NCI-H187 treated with DMSO at 0.1 percent for 48 hours (cell line): ENCODE measurements around the gene TFEB.

Source experiments
- DNase-seq: peaks from one replicate; lab custom pipeline; 2025; lab: John Stamatoyannopoulos, UW

The TFEB gene

DNA sequence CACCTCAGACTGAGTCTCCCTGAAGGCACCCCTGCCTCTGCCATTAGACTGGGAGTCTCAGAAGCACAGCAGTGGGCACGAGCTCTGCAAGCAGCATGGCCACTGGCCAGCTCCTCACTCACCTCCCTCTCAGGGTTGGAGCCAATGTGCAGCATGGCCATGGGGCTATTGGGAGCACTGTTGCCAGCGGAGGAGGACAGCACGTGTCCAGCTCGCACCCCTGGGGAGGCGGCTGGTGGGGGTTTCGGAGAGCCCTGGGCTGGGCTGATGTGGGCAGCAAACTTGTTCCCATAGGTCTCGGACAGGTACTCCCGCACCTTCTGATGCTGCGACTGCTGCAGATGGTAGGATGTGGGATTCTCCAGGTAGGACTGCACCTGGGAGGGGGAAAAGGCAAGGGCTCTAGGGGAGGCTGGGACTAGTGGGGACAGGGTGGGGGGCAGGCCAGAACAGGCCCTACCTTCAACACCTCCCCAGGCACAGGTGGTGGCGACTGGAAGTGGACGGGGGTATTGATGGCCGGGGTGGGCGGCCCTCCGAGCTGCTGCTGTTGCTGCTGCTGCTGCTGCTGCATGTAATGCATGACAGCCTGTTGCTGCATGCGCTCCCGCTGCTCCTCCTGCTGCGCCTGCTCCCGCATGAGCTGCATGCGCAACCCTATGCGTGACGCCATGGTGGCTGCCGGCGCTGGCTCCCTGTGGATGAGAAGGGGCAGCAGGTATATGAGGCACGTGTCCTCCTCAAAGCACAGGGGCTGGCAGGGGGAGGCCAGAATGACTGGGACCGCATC lies 44.7 kb downstream of the TFEB start:
- no peak for DNase-seq

DNA sequence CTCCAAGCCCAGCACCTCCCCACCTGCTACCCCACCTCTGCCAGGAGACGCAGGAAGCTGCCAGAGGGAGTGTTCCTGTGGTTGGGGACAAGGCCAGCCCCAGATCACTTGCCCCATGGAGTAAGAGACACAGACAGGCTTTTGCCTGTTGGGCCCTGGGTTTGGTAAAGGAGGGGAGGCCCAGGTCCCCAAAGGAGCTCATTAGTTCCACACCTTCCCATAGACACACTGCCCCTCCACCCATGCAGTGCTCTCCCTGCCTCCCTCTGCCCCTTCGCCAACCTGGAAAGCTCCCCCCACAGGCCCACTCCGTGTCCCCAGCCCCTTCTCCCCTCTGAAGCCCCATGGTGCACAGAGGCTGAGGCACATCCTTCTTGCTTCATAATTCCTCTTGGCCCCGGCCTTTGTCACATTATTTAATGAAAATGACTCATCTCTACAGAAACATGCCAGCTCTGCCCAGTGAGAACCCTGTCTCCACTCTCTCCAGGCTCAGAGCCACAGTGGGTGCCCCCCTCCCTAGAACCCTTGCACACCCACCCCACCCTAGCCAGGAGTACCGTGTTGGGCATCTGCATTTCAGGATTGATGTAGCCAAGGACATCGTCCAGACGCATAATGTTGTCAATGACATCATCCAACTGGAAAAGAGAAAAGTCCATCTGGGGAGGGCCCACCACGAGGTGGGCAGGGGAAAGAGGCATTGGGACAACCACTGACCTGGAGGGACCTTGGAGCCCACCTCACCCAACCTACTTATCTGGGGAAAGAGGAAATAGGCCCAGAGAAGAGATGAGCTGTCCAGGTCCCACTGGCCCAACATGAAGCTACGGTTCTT lies 46.0 kb downstream of the TFEB start:
- DNase-seq = no peak

DNA sequence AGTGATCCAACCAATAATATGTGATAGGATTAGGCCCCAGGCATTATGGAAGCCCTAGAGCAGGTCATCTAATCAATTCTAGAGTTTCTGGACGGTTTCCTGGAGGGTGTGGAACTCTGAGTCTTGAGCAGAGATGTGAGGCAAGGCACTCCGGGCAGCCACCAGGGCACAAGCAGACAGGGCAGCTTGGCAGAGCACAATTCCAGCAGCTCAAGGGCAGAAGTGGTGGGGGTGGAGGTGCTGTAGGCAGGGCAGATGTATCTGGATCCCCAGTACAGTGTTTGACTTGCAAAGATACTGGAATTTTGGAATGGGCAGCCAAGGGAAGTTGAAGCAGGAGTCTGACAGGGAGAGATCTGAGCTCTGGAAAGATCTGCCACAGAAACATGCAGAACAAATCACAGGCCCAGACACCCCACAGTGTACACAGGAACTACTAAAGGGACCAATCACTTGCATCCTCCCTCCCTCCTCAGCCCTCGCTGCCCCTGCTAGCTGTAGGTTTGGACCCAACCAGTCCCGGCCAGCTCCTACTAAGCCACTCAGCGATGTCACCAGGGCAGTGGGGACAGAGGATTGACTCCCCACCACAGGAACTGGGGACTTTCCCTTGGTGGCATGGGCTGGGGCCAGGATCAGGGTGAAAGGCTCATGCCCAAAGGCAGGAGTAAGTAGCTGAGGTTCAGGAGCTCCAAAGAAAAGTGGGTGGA lies 47.0 kb downstream of the TFEB start:
- no peak for DNase-seq

DNA sequence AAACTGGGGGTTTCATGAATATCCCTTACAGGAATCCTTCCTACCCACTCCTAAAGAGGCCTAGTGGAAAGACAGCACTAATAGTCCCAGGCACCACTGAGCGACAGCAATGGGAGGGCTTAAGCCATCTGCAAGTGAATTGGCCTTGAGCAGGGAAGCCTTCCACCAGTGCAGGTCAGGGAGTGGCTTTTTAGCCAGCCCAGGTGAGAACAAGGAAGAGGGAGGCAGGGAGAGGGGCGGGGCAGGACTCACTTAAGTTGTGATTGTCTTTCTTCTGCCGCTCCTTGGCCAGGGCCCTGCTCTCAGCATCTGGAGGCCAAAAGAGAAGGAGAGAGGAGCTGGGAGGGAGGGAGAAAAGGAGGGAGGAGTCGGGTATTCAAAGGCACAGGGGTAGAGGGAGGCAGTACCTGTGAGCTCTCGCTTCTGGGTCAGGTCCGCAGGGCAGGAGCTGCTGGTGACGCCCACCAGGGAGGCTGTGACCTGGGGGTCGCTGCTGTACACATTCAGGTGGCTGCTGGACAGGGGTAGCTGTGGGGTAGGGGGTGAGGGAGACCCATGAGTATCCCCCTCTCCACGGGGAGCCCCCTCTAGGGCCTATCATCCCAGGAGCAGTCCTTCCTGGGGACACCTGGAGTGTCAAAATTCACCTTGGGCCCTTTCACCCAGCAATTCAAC lies 47.8 kb downstream of the TFEB start:
- no peak for DNase-seq

DNA sequence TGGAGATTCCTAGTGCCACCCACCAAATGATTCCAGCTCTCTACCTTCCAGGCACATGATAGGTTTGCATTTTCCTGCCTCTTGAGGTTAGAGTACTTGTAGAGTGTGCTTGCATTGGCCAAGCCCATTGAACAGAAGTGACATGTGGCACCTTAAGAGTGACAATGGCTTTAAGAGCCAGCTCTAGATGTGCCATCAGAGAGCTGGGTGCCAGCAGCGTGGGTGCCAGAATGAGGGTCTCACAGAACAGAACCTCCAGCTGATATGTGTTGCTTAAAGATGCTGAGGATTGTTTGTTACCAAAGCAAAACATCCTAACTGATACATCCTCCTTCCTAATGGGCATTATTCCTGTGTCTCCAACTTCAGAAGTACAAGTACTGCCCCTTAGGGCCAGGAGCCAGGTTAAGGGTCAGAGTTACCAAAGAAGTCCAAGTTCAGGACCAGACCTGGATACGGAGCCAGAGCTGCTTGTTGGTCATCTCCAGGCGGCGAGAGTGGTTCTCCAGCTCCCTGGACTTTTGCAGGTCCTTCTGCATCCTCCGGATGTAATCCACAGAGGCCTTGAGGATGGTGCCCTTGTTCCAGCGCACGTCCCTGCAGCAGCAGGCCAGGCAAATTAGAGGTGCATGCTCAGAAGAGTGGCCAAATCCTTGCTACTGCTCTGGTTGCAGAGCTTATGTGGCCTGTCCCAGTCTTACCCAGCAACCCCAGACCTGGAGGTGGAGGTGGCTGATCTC lies 49.6 kb downstream of the TFEB start:
- DNase-seq = no peak

DNA sequence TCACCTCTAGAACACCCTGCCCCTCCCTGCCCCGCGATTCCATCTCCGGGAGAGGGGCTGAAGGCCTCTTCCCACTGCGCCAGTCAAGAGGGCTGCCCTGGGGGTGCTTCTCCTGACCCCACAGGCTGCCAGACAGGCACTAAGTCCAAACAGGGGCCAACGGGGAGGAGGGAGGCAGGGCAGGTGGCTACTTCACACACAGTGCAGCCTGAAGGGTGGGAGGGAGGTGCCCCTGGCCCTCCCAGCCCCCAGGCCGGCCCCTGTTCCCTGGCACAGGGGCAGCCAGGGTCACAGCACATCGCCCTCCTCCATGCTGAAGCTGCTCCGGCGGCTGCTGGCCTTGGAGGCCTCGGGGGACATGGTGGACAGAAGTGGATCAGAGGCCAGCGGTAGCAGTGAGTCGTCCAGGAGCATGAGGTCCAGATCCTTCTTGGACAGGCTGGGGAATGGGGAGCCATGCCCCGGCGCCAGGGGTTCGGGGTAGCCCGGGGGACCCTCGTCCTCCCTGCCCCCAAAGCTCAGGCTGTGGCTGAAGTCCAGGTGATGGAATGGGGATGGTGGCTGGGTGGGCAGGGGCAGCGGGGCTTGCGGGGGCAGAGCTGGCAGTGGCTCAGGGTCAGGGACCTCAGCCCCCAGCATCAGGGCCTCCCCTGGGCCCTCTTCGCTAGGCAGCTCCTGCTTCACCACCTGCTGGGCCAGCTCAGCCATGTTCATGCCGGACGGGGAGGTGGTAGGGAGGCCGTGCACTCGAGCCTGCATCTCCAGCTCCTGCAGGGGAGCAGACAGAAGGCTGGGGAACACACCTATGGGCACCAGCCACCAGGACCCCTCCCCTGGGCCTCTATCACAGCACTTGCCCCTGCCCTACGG lies 50.9 kb downstream of the TFEB start:
- DNase-seq = no peak

DNA sequence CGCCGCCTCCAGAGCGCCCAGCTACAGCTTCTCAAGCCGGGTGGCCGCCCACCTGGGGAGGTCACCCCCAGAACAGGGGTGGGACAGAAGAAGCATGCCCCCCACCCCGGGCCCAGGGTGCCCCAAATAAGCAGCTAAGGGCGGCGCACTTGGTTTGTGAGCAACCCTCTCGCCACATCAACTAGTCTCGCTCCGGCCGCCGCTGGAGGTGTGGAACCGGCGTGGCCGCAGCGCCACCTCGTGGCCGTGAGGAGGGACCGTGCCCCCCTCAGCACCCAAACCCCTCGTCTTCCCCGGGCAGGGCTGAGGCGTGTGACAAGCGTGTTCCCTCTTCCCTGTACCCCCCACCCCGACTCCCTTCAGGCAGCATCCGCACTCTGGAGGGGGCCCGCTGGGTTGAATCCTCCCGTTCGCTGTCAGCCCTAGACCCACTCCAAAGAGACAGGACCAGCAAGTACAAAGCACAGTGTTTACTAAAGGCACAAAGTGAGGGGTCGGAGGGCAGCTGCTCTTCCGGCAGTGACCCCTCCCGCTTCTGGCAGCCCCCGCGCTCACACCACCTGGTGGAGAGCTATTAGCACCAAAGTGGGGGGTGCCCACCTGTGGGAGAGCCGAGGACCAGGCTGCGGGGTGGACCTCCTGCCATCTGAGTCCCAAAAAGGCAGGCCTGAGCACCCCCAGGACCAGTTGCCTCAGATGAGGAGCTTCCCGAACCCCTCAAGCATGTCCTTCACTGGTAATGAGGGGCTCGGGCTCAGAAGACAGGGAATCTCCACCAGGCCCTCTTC lies 51.7 kb downstream of the TFEB start:
- DNase-seq = no peak

DNA sequence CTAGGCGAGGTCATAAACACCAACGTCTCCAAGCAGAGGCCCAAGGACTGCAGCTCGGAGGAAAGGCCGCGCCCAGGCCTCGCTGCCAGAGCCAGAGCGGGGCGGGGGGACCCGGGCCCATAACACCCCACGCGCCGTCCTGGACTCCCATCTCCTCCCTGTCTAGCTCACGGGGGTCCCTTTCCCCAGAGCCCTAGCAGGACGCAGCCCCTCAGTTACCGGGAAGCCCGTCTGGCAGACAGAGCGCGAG lies 52.2 kb downstream of the TFEB start:
- no peak for DNase-seq

DNA sequence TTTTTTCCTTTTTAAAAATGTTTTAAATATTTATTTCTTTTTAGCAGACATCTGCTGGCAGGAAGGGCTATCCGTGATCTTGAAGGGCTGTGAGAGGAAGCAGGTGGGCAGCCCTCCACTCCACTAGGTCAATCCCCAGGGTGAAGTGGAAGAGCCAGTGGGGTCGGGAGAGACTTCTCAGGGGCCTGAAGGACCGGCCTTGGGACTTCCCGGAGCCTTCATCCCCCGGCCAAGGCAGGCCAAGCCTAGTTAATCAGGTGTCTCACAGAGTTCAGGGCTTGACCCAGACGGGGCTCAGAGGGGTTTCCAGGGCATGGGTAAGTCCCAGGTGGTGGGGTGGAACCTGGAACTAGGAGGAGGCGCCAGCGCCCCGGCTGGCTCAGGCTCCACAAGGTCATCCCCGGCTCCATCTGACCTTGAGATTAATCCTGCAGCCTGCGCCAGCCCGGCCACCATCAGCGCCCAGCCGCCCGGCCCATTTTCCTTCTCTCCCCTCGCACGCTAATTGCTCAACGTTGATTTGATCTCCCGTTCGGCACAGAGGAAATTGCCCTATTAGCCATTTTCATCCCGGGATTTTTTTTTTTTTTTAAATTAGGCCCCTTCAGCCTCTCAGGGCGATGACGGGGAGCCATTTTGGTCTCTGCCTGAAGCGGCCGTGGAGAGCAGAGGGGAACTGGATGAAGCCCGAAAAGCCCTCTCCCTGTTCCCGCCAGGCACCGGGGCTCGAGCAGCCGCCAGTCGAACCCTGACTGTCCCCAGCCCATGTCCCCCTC lies 52.7 kb downstream of the TFEB start:
- DNase-seq = no peak

DNA sequence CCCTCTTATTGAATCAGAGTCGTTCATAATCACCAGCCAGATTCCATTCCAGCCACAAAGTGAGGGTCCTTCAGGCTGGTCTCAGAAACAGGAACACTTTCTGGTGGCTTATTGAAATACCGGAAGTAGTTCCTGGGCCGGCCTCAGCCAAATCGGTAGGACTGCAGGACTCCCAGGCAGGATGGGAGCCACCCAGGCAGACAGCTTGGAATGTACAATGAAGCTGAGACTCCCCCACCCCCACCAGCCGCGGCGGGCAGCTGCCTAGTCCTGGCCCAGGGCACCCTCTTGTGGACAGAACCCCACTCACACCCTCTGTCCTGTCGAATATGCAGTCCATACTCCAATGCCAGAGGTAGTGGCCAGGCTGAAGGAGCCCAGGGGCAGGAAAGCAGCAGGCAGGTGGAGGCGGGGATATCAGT lies 53.3 kb downstream of the TFEB start:
- peak; percentile 45 for DNase-seq

DNA sequence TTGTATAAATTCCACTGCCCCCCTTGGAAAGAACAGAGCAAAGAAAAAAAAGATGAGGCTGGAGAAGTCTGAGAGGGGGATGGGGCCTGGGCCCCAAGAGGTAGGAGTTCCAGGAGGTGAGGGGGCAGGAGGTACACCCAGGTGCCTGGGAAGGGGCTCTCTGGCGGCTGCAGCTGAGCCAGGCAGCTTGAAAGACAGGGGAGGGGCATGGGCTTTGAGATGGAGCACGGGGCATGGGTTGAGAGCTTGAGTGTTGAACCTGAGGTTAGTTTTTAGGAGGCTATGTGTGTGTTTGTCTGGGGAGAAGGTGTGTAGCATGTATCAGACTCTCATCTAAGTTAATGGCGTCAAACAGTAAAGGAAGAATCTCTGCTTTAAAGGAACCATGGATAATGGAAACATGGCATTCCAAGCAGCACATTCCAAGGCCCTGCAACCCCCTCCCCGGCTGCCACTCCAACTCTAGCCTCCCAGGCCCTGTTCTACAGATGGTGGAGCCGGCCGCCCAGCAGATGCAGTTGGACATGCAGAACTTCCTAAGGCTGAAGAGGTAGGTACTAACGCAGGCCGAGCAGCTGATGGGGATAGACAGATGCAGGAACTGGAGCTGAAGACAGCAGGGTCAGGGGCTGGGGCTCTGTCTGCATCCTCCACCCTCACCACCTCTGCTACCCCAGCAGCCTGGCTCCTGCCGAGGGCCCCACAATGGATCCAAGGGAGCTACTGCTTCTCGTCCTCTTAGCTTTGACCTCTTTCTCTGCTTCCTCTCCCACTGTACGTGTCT lies 55.0 kb downstream of the TFEB start:
- no peak for DNase-seq

DNA sequence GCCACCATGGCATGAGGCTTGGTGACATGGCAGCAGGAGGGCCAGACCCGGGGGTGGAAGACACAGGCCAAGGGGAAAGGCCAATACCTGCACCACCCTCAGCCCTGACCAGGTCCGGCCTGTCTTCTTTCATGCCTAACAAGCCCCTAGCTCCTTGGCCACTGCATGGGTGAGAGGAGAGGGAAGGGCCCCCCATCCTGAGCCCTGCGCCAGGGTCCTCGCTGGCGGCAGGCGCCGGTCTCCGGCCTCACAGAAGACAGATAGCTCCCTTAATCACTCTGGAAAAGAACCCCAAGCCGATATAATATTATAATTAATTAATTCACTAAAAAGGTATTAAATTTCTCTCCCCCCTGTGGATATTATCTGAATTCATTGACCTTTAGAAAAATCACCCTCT lies 55.7 kb downstream of the TFEB start:
- no peak for DNase-seq

DNA sequence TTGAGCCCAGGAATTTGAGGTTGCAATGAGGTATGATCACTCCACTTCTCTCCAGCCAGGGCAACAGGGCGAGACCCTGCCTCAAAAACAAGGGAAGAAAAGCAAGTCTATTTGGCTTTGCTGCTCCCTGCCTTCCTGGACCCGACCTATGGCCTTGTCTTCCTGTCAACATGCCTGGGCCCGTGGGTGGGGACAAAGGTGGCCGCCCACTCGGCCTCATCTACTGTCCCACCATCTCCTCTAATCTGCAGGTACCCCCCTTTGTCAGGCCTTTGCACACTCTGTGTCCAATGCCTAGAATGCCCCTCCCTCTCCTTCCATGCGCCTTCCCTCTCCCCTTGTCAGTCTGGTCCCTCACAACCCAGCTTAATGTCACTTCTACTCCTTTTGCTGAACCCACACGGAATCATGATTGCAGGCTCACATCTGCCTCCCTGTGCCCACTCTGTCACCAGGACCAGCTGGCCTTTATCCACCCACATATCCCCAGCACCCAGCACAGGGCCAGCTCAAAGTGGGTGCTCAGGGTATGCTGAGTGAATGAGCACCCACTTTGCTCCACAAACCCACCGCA lies 56.8 kb downstream of the TFEB start:
- DNase-seq = no peak

DNA sequence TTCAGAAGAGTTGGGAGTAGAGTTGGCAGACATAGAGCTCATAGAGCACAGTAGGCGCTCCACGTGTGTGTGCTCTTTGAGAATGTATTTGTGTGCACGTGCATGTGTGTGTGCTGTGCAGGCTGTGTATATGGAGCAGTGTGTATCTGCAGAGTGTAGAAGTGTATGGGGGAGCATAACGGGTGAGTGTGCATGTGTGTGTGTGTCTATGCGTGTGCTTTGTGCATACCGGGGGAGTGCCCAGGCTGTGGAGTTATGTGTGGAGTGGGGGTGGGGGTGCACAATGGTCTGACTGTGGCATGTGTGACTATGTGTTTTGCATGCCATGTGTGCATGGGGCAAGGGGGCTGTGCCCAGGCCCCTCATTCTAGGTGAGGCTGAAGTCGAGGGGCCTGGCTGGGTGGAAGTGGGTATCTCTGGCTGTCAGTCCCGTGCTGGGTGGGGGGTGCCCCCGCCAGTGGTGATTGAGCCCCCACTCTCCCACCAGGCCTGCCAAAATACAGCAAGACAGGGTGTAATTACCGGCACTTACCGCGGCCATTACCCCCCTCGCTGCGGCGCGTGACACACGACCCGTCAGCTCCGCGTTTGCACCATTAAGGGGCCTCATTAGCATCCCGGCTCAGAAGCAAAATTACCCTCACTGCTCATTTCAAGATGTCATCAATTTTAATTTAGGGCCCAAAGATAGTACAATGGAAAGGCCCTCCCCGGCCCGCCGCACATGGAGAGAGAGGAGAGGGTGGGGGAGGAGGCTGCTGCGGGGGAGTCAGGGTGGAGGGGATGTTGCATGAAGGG lies 58.1 kb downstream of the TFEB start:
- DNase-seq = no peak

DNA sequence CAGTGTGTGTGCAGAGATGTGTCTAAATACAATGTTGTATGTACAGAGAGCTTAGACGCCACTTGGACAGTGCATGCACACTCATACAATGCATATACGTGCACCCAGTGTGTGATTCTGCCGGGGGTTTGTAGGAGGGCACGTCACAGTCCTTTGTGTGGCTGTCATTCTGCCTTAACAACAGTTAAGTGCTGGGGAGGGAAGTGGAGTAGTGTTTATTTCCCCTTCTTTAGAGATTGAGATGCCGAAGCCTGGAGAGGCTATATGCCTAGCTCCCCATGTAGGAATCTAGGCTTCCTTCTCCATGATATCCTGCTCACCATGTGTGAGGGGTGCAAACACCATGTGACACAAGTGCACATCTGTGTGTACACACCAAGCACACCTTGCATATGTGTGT lies 59.0 kb downstream of the TFEB start:
- DNase-seq = no peak

DNA sequence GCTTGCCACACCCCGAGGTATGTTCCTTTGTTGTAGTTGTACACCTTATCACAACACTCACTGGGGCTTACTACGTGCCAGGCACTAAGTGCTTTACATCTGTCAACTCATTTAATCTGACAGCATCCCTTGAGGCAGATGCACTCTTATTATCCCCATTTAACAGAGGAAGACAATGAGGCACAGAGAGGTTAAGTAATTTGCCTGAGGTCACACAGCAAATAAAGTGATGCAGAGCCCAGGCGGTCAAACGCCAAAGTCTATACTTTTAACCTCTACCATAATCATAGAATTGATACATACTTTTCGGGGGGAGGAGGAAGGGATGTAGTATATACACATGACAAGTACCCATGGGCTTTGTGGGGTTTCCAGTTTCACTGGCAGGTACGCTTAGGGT lies 59.4 kb downstream of the TFEB start:
- DNase-seq = no peak

DNA sequence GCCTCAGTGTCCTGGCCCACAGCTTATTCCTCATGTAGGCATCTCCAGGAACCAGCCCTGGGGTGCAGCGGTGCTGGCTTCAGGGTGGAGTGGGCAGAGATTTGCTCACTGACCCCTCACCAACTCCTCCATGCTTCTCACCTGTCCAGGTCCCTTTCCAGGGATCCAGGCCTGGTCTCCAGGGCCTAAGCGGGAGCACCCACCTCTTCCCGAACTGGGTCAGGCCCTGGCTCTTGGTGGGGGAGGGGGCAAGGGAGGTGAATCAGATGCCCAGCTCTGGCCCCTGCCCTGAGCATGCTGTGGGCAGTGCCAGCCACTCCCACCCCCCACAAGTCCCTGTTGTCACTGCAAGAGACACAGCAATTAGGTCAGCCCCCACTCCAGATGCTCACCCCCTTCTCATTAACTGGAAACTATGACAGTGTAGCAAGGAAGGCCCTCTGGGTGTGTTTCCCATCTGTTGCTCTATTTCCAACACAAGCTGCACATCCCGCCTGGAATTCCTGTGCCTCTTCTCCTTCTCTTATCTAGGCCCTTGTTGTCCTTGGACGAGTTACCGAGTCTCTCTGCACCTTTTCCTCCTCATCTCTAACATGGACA lies 60.1 kb downstream of the TFEB start:
- DNase-seq = no peak
